CD14-positive monocyte (primary cell): ENCODE measurements around the gene OR3A3. TPM values are rescaled to one million over a fixed set of nuclear protein-coding genes. Genes with fewer than 3 reads are reported as not detected.
"Not testable (repeated sequence)": the region's sequence is repeated elsewhere in the genome, so short reads cannot be mapped to it uniquely, and the experiment has no call there.

Source experiments
- DNase-seq, 3 donors: peaks; one replicate each; pipeline ENCODE4 v3.0.0-alpha.2; 2011 to 2022
- H2AFZ ChIP-seq: 2 replicates; pipeline ENCODE4 v1.6.0; 2012; ENCODE audit warnings: mild to moderate bottlenecking, low read depth, low read length, inconsistent platforms; ENCODE audit not compliant: insufficient read depth, poor library complexity, severe bottlenecking
- H3K27ac ChIP-seq, 2 donors: 1 replicate in 1 of 2; 2 replicates in 1 of 2; pipeline ENCODE4 v1.5.1; 2012 to 2013; ENCODE audit warnings: low read length in 2 of 2, control low read depth in 1 of 2, inconsistent platforms in 1 of 2, low read depth in 1 of 2, mild to moderate bottlenecking in 1 of 2
- H3K27me3 ChIP-seq, 2 donors: one replicate each; pipeline versions ENCODE4 v1.6.0 to v1.6.1; 2011 to 2013; ENCODE audit warnings: low read length in 2 of 2; ENCODE audit not compliant: control insufficient read depth in 2 of 2, insufficient read depth in 2 of 2
- H3K36me3 ChIP-seq, 2 donors: replicated peaks in 1 of 2; 1 replicate in 1 of 2; 2 replicates in 1 of 2; pipeline versions ENCODE4 v1.5.1 to v1.6.1; 2012 to 2013; ENCODE audit warnings: low read length in 2 of 2, control low read depth in 1 of 2, inconsistent platforms in 1 of 2, mild to moderate bottlenecking in 1 of 2; ENCODE audit not compliant: insufficient read depth in 2 of 2, control insufficient read depth in 1 of 2
- H3K4me1 ChIP-seq, 2 donors: 1 replicate in 1 of 2; 2 replicates in 1 of 2; pipeline versions ENCODE4 v1.5.1 to v1.6.1; 2012 to 2013; ENCODE audit warnings: low read length in 2 of 2, control low read depth in 1 of 2, inconsistent platforms in 1 of 2, mild to moderate bottlenecking in 1 of 2, moderate library complexity in 1 of 2; ENCODE audit not compliant: insufficient read depth in 2 of 2, control insufficient read depth in 1 of 2
- H3K4me2 ChIP-seq: replicated peaks from 2 replicates; pipeline ENCODE3; 2012; ENCODE audit warnings: low read length, moderate library complexity, mild to moderate bottlenecking; ENCODE audit not compliant: poor library complexity, severe bottlenecking; ENCODE audit errors: extremely low read depth
- H3K4me3 ChIP-seq, 3 experiments: fragments of 200-600 bp in 1 of 3; sonication (generic) in 1 of 3; replicated peaks in 1 of 3; 1 replicate in 2 of 3; 2 replicates in 1 of 3; pipeline ENCODE4 v1.5.1; 2011 to 2013; ENCODE audit warnings: low read length in 3 of 3, mild to moderate bottlenecking in 3 of 3, control low read depth in 2 of 3, low read depth in 2 of 3, inconsistent platforms in 1 of 3, moderate library complexity in 1 of 3
- H3K79me2 ChIP-seq: 2 replicates; pipeline ENCODE4 v1.6.0; 2012; ENCODE audit warnings: mild to moderate bottlenecking, control low read depth, inconsistent platforms, low read length, moderate library complexity; ENCODE audit not compliant: insufficient read depth
- H3K9ac ChIP-seq: 2 replicates; pipeline ENCODE4 v1.6.0; 2017; ENCODE audit warnings: low read length, mild to moderate bottlenecking; ENCODE audit not compliant: insufficient read depth, poor library complexity, severe bottlenecking
- H3K9me3 ChIP-seq, 2 donors: replicated peaks in 1 of 2; 1 replicate in 1 of 2; 2 replicates in 1 of 2; pipeline versions ENCODE4 v1.5.1 to v1.6.1; 2012 to 2013; ENCODE audit warnings: low read length in 2 of 2, control low read depth in 1 of 2; ENCODE audit not compliant: control insufficient read depth in 1 of 2, insufficient read depth in 1 of 2
- H4K20me1 ChIP-seq: 2 replicates; pipeline ENCODE4 v1.6.0; 2012; ENCODE audit warnings: mild to moderate bottlenecking, low read length, control low read depth, moderate library complexity; ENCODE audit not compliant: insufficient read depth
- H3K27ac Mint-ChIP-seq, 7 donors: one replicate each; pipeline ENCODE4 v1.8.0; 2020; ENCODE audit warnings: mild to moderate bottlenecking in 7 of 7, mixed read lengths in 7 of 7, moderate library complexity in 6 of 7, inconsistent platforms in 2 of 7
- H3K27me3 Mint-ChIP-seq, 3 donors: one replicate each; pipeline ENCODE4 v1.8.0; 2021 to 2022; ENCODE audit warnings: low read depth in 3 of 3, mild to moderate bottlenecking in 3 of 3, mixed read lengths in 3 of 3, moderate library complexity in 3 of 3, inconsistent platforms in 1 of 3
- H3K36me3 Mint-ChIP-seq, 2 donors: one replicate each; pipeline ENCODE4 v1.8.0; 2020; ENCODE audit warnings: mixed read lengths in 2 of 2, inconsistent platforms in 1 of 2, mild to moderate bottlenecking in 1 of 2
- H3K4me1 Mint-ChIP-seq: one replicate; pipeline ENCODE4 v1.8.0; 2020; ENCODE audit warnings: mild to moderate bottlenecking, mixed read lengths
- H3K4me3 Mint-ChIP-seq, 2 donors: one replicate each; pipeline ENCODE4 v1.8.0; 2020; ENCODE audit warnings: mild to moderate bottlenecking in 2 of 2, mixed read lengths in 2 of 2, moderate library complexity in 1 of 2
- H3K9me3 Mint-ChIP-seq, 7 donors: one replicate each; pipeline ENCODE4 v1.8.0; 2020 to 2022; ENCODE audit warnings: mixed read lengths in 7 of 7, mild to moderate bottlenecking in 6 of 7, moderate library complexity in 6 of 7, inconsistent platforms in 2 of 7
- WGBS: methylation state at CpG from one replicate; pipeline ENCODE4 v1.1.5; 2013; ENCODE audit warnings: missing lambda C conversion rate; ENCODE audit not compliant: insufficient coverage; 5-methylcytosine and 5-hydroxymethylcytosine counted together
- intact Hi-C, 2 donors: fragments of 100-400 bp; cut with micrococcal nuclease; formaldehyde crosslinking; loops; one replicate each; pipeline versions ENCODE4 v1.15.0 to v1.15.1; 2023
- polyA plus RNA-seq, 3 donors: library from polyadenylated mRNA; depleted of rRNA in 1 of 3; unstranded in 2 of 3; stranded (reverse) in 1 of 3; fragments of 300-500 nt in 2 of 3; fragments of >200 nt in 1 of 3; fragmentation: Illumina TruSeq in 2 of 3; gene quantifications; 1 replicate in 2 of 3; 2 replicates in 1 of 3; pipeline ENCODE4 v1.2.3, GENCODE V29; 2012 to 2021
- TF ChIP-seq, protein P1 (sequence below): fragments of 200-600 bp; IDR thresholded peaks from one replicate; pipeline ENCODE4 v1.8.0; 2022; ENCODE audit warnings: antibody characterized with exemption, mild to moderate bottlenecking

The OR3A3 gene
- polyA plus RNA-seq, 3 donors: not detected

GRCh38 chr17:3415610-3416009 is 4.4 kb downstream of the OR3A3 start:
- no peaks in the 10 kb centered on the region for H3K79me2 ChIP-seq
- H3K4me3 Mint-ChIP-seq: no peak overlapping the region
- no peak overlapping the region for H2AFZ ChIP-seq
- peaks cover 2% of the 10 kb centered on the region for H3K4me1 Mint-ChIP-seq
- peaks cover 0 to 6% (median 0%) of the 10 kb centered on the region in 7 donors for H3K9me3 Mint-ChIP-seq
- H4K20me1 ChIP-seq: no peaks in the 10 kb centered on the region
- H3K9me3 ChIP-seq: no peaks in the 10 kb centered on the region
- H3K27me3 ChIP-seq: peaks cover 0 to 7% of the 10 kb centered on the region in 2 donors
- H3K36me3 ChIP-seq: no peaks in the 10 kb centered on the region
- H3K36me3 Mint-ChIP-seq: no peaks in the 10 kb centered on the region
- H3K4me1 ChIP-seq: no peaks in the 10 kb centered on the region
- no peak overlapping the region for H3K4me2 ChIP-seq
- H3K27ac Mint-ChIP-seq: no peak overlapping the region
- intact Hi-C loops: no loop called here
- H3K4me3 ChIP-seq: no peak overlapping the region
- WGBS: 93% methylated on average over 2 of the region's 5 CpGs
- TF ChIP-seq, protein P1, sequence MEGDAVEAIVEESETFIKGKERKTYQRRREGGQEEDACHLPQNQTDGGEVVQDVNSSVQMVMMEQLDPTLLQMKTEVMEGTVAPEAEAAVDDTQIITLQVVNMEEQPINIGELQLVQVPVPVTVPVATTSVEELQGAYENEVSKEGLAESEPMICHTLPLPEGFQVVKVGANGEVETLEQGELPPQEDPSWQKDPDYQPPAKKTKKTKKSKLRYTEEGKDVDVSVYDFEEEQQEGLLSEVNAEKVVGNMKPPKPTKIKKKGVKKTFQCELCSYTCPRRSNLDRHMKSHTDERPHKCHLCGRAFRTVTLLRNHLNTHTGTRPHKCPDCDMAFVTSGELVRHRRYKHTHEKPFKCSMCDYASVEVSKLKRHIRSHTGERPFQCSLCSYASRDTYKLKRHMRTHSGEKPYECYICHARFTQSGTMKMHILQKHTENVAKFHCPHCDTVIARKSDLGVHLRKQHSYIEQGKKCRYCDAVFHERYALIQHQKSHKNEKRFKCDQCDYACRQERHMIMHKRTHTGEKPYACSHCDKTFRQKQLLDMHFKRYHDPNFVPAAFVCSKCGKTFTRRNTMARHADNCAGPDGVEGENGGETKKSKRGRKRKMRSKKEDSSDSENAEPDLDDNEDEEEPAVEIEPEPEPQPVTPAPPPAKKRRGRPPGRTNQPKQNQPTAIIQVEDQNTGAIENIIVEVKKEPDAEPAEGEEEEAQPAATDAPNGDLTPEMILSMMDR: no peak
- H3K27ac ChIP-seq: no peak overlapping the region
- H3K27me3 Mint-ChIP-seq: peaks cover 1 to 15% (median 6%) of the 10 kb centered on the region in 3 donors
- no peak overlapping the region for H3K9ac ChIP-seq
- no peak for DNase-seq

- Mint-ChIP-seq H3K27ac (no peak overlapping the region), H3K36me3 (no peaks in the 10 kb centered on the region), H3K4me3 (no peak overlapping the region), H3K9me3 (peaks cover 0 to 9% (median 3%) of the 10 kb centered on the region in 7 donors), H3K4me1 (no peaks in the 10 kb centered on the region), H3K27me3 (peaks cover 0 to 6% (median 0%) of the 10 kb centered on the region in 3 donors)
- Histone ChIP-seq H3K9me3 (no peaks in the 10 kb centered on the region), H4K20me1 (no peaks in the 10 kb centered on the region), H3K79me2 (no peaks in the 10 kb centered on the region), H3K4me2 (no peak overlapping the region), H3K27ac (no peak overlapping the region), H3K4me1 (no peaks in the 10 kb centered on the region), H3K36me3 (no peaks in the 10 kb centered on the region), H3K9ac (no peak overlapping the region), H2AFZ (no peak overlapping the region), H3K4me3 (no peak overlapping the region), H3K27me3 (peaks cover 0 to under 1% of the 10 kb centered on the region in 2 donors)
- no CpG with 5 or more reads among the region's 2 CpGs for WGBS
- no peak for DNase-seq
- TF ChIP-seq, protein P1: no peak
- intact Hi-C loops: no loop called here
These were observed 7.1 kb downstream of the OR3A3 start for GRCh38 chr17:3418222-3418621.

- H4K20me1 ChIP-seq, H2AFZ ChIP-seq, H3K4me1 Mint-ChIP-seq, H3K9me3 Mint-ChIP-seq, H3K4me3 ChIP-seq, H3K36me3 ChIP-seq, H3K4me1 ChIP-seq, H3K9me3 ChIP-seq, H3K27me3 ChIP-seq, intact Hi-C loops, H3K27ac ChIP-seq, H3K36me3 Mint-ChIP-seq, H3K4me2 ChIP-seq, H3K4me3 Mint-ChIP-seq, H3K79me2 ChIP-seq, H3K9ac ChIP-seq: not testable (repeated sequence)
- Mint-ChIP-seq H3K27ac (peak overlapping the region in 2 of 7 donors; percentile 30 to 35), H3K27me3 (peaks cover 6 to 15% (median 7%) of the 10 kb centered on the region in 3 donors)
- peak; percentile 1 to 20 (median 14) for DNase-seq
- 2% methylated on average over 6 of the region's 7 CpGs for WGBS
These were observed 22.0 kb downstream of the OR3A3 start for GRCh38 chr17:3433215-3433614.
